Right lobe of liver (tissue), 6 donors: ENCODE measurements around the gene RNLS. TPM values are rescaled to one million over a fixed set of nuclear protein-coding genes. Genes with fewer than 3 reads are reported as not detected.

Experiments
- ATAC-seq, 4 donors: fragments of 200-7000 bp; cut with Tn5 transposase; one replicate each; pipeline ENCODE4 v1.9.1; 2020; ENCODE audit warnings: mild to moderate bottlenecking in 4 of 4, moderate library complexity in 4 of 4
- DNase-seq, 3 donors: peaks; one replicate each; pipeline ENCODE4 v3.0.0-alpha.2; 2020
- H3K27ac ChIP-seq, 3 donors: fragments of 200-600 bp; one replicate each; pipeline ENCODE4 v1.8.0; 2022
- H3K27me3 ChIP-seq, 2 donors: fragments of 200-600 bp; one replicate each; pipeline ENCODE4 v1.8.0; 2022
- H3K36me3 ChIP-seq, 4 donors: fragments of 200-600 bp; sonication (generic) in 1 of 4; one replicate each; pipeline versions ENCODE4 v1.5.1 to v1.8.0; 2017 to 2022; ENCODE audit warnings: control low read depth in 1 of 4
- H3K4me1 ChIP-seq, 4 donors: fragments of 200-600 bp; sonication (generic) in 1 of 4; one replicate each; pipeline versions ENCODE4 v1.5.1 to v1.8.0; 2017 to 2022; ENCODE audit warnings: control low read depth in 1 of 4
- H3K4me3 ChIP-seq, 3 donors: fragments of 200-600 bp; one replicate each; pipeline ENCODE4 v1.8.0; 2022
- H3K9me3 ChIP-seq, 4 donors: fragments of 200-600 bp; sonication (generic) in 1 of 4; one replicate each; pipeline versions ENCODE4 v1.5.1 to v1.8.0; 2017 to 2022; ENCODE audit warnings: control low read depth in 1 of 4
- CTCF ChIP-seq, 4 donors: fragments of 200-600 bp in 3 of 4; fragments of 450-650 bp in 1 of 4; IDR thresholded peaks; one replicate each; pipeline versions ENCODE4 v1.5.1 to v1.8.0; 2016 to 2022; ENCODE audit warnings: antibody characterized with exemption in 4 of 4, mild to moderate bottlenecking in 2 of 4
- POLR2A ChIP-seq: fragments of 450-650 bp; IDR thresholded peaks from one replicate; pipeline ENCODE4 v1.6.1; 2017; ENCODE audit warnings: antibody characterized with exemption, mild to moderate bottlenecking
- WGBS: methylation state at CpG from one replicate; pipeline ENCODE4 v1.1.6; 2018; ENCODE audit warnings: low coverage, low lambda C conversion rate; ENCODE audit not compliant: insufficient coverage; ENCODE audit errors: missing lambda C conversion rate; 5-methylcytosine and 5-hydroxymethylcytosine counted together
- intact Hi-C, 2 donors: fragments of 100-400 bp; cut with DNase I; formaldehyde crosslinking; loops; one replicate each; pipeline versions ENCODE4 v1.11.2 to v1.14.1; 2022
- total RNA-seq, 6 experiments: library from RNA; depleted of rRNA in 2 of 6; stranded (reverse); fragments of >200 nt in 2 of 6; fragmentation: NEBNext Ultra II Directional in 3 of 6; extraction: Animal tissue kit (Norgen Biotek cat#: 25700) in 3 of 6; gene quantifications; one replicate each; pipeline versions ENCODE4 v1.1.0 to v1.2.4, GENCODE V29; 2016 to 2023
- donor health status: DM: no; HTN: yes; CAD: no.
- donor health status: DM: no; HTN: no; CAD: no.
- donor health status: DM: no; HTN: no; CAD: no.
- donor health status: DM: no; HTN: yes; CAD: no.
- donor health status: DM: no; HTN: yes; CAD: no.

RNLS gene
- total RNA-seq, 6 experiments from 2014 or later = 5.9 to 10.5 (median 7.3) TPM

GRCh38 chr10:88254091-88254490, 329.0 kb downstream of the RNLS start:
- 88% methylated on average over 1 of the region's 1 CpG for WGBS
- DNase-seq = peak in 1 of 3 donors; percentile 24
- H3K27me3 ChIP-seq = no peaks in the 10 kb centered on the region
- no peaks in the 10 kb centered on the region for H3K36me3 ChIP-seq
- H3K9me3 ChIP-seq = no peaks in the 10 kb centered on the region
- TF ChIP-seq POLR2A = no peak
- TF ChIP-seq CTCF (IDR thresholded peaks at IDR 0.05) = no peak
- no peak overlapping the region for H3K4me3 ChIP-seq
- no peaks in the 10 kb centered on the region for H3K4me1 ChIP-seq
- H3K27ac ChIP-seq = no peak overlapping the region
- peak in 1 of 4 donors; percentile 94 for ATAC-seq
- intact Hi-C loops = no loop called here

DNA sequence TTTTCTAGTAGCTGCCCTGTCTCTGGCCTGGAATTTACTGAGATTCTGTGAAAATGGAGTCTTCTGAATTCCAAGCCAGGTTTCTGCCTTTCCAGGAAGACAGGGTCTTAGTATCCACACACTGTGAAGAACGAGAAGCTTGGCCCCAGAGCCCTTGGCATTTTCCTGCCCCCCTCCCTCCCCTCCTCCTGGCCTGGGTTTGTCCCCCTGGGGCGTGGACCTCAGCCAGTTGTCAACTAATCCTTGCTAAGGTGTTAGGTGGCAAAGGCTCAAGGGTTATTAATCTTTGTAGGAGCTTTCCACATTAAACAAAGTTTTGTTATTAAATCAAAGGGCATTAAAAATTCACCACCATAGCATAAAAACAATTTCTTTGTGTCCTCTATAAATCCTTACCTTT, 329.5 kb downstream of the RNLS start:
- H3K36me3 ChIP-seq = no peaks in the 10 kb centered on the region
- TF ChIP-seq CTCF (IDR thresholded peaks at IDR 0.05) (no peak), POLR2A (no peak)
- H3K27ac ChIP-seq = no peak overlapping the region
- H3K9me3 ChIP-seq = no peaks in the 10 kb centered on the region
- ATAC-seq = no peak
- intact Hi-C loops = no loop called here
- DNase-seq = no peak
- no peaks in the 10 kb centered on the region for H3K4me1 ChIP-seq
- no peaks in the 10 kb centered on the region for H3K27me3 ChIP-seq
- H3K4me3 ChIP-seq = no peak overlapping the region
- 100% methylated on average over 1 of the region's 2 CpGs for WGBS

DNA sequence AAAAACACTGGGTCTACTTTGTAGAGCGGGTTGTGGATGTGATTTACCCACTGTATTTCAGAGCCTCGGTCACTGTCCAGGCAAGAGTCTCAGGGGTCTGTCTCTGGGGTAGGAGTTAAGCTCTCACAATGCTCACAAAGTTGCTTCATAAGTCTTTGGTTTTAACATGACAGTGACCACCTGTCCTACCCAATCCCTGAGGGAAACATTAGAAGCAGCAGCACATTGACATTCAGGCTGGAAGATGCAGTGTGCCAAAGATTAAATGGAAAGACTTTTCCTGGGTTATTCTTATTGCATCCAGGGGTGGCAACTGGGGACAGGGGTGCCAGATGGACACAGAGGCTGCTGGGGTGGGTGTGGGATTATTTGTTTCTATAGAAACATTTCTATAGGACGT, 330.0 kb downstream of the RNLS start:
- H3K27ac ChIP-seq = no peak overlapping the region
- H3K36me3 ChIP-seq = no peaks in the 10 kb centered on the region
- TF ChIP-seq CTCF (IDR thresholded peaks at IDR 0.05) (no peak), POLR2A (no peak)
- WGBS = 88% methylated on average over 3 of the region's 3 CpGs
- no peak overlapping the region for H3K4me3 ChIP-seq
- H3K27me3 ChIP-seq = no peaks in the 10 kb centered on the region
- no peaks in the 10 kb centered on the region for H3K9me3 ChIP-seq
- DNase-seq (no peak), ATAC-seq (no peak)
- H3K4me1 ChIP-seq = no peaks in the 10 kb centered on the region
- intact Hi-C loops = no loop called here

- intact Hi-C loops = no loop called here
- Histone ChIP-seq H3K9me3 (no peaks in the 10 kb centered on the region), H3K36me3 (no peaks in the 10 kb centered on the region), H3K4me1 (peaks cover 0 to 2% (median 0%) of the 10 kb centered on the region in 4 donors), H3K4me3 (no peak overlapping the region), H3K27ac (no peak overlapping the region), H3K27me3 (no peaks in the 10 kb centered on the region)
- ATAC-seq (no peak), DNase-seq (no peak)
- no CpG with 5 or more reads among the region's 2 CpGs for WGBS
- TF ChIP-seq CTCF (IDR thresholded peaks at IDR 0.05) (no peak), POLR2A (no peak)
Measured at GRCh38 chr10:88249450-88249849, 333.7 kb downstream of the RNLS start.

DNA sequence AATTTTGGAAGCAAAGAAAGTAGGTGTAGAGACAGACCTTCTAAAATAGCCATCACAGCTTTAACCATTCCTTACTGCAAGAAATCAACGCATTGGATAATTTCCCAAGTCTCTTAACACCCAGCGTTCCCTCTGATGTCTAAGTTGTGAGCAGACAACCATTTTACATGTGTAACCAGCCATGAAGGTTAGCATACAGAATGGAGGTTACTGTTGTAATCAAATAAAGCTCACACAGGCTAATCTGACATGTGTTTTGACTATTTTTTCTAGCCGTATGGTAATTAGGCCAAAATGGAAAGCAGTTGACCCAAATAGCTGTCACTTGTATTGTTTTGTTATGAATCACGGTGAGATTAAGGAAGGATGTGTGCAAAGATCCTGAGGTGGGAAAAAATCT, 336.4 kb downstream of the RNLS start:
- H3K36me3 ChIP-seq = no peaks in the 10 kb centered on the region
- ATAC-seq (no peak), DNase-seq (no peak)
- no peaks in the 10 kb centered on the region for H3K9me3 ChIP-seq
- 82% methylated on average over 4 of the region's 4 CpGs for WGBS
- intact Hi-C loops = no loop called here
- H3K4me3 ChIP-seq = no peak overlapping the region
- H3K4me1 ChIP-seq = peaks cover 0 to 10% (median 4%) of the 10 kb centered on the region in 4 donors
- no peak overlapping the region for H3K27ac ChIP-seq
- no peak for TF ChIP-seq POLR2A
- TF ChIP-seq CTCF (IDR thresholded peaks at IDR 0.05) = no peak
- no peaks in the 10 kb centered on the region for H3K27me3 ChIP-seq
